GM13977 (cell line): ENCODE data around the gene NR0B2.

Source experiments
- DNase-seq: peaks from one replicate; pipeline ENCODE4 v3.0.0; 2012; ENCODE audit warnings: low spot score
- in situ Hi-C: fragments of 300-500 bp; cut with MboI; formaldehyde crosslinking; loops from one replicate; pipeline ENCODE4 v1.12.0; 2022; ENCODE audit warnings: low sequenced_read_pairs, low pct_unique_long_range_greater_than_20kb, mixed read lengths, inconsistent platforms; ENCODE audit not compliant: unreplicated experiment
- TF ChIP-seq, protein P1 (sequence below): IDR thresholded peaks from 2 replicates; pipeline ENCODE4 v1.5.1; 2012; ENCODE audit warnings: mild to moderate bottlenecking, control low read depth; ENCODE audit not compliant: insufficient read depth; ENCODE audit errors: extremely low read depth, missing control alignments

The NR0B2 gene

DNA sequence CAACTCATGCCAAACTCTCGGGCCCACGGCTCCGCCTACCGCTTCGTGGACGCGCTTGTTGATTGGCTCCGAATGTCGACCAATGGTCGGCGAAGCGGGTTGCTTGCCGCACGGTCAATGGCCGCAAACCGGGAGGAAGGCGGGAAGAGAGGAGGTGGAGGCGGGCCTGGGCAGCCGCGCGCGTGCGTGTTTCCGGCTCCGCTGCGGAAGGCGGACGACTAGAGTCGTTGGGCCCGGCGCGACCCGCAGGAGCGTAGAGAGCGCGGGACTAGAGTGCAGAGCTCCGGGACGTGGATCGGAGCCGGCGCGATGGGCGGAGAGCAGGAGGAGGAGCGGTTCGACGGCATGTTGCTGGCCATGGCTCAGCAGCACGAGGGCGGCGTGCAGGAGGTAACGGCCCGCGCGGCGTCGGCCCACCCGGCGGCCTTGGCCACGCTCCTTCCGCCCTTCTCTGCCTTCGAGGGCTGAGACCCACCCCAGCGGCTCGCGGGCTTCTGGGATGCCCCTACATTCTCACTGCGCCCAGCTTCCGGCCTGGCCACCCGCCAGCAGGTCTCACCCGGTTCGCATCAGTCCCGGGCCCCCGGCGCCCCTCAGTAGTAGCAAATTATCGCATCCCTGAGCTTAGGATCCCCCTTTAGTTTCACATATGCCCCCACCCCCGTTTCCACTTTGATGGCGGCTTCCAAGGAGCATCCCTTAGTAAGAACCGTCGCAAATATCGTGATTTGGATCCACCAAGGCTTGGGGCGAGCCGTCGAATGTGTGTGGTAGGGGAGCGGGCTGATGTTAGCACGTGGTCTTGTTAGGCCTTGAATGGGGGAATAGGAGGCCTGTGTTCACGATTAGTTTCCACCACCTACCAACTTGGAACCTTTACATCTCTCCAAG lies 8.0 kb upstream of the NR0B2 start, which contains the start of gene NUDC:
TSS of gene NUDC (plus strand) at position 204 of the 891 bp plus-strand sequence. CDS start at position 310, 106 bp downstream.
- in situ Hi-C loops, result no loop called here
- TF ChIP-seq, protein P1, sequence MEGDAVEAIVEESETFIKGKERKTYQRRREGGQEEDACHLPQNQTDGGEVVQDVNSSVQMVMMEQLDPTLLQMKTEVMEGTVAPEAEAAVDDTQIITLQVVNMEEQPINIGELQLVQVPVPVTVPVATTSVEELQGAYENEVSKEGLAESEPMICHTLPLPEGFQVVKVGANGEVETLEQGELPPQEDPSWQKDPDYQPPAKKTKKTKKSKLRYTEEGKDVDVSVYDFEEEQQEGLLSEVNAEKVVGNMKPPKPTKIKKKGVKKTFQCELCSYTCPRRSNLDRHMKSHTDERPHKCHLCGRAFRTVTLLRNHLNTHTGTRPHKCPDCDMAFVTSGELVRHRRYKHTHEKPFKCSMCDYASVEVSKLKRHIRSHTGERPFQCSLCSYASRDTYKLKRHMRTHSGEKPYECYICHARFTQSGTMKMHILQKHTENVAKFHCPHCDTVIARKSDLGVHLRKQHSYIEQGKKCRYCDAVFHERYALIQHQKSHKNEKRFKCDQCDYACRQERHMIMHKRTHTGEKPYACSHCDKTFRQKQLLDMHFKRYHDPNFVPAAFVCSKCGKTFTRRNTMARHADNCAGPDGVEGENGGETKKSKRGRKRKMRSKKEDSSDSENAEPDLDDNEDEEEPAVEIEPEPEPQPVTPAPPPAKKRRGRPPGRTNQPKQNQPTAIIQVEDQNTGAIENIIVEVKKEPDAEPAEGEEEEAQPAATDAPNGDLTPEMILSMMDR, result no peak
- peak; percentile 96 for DNase-seq

DNA sequence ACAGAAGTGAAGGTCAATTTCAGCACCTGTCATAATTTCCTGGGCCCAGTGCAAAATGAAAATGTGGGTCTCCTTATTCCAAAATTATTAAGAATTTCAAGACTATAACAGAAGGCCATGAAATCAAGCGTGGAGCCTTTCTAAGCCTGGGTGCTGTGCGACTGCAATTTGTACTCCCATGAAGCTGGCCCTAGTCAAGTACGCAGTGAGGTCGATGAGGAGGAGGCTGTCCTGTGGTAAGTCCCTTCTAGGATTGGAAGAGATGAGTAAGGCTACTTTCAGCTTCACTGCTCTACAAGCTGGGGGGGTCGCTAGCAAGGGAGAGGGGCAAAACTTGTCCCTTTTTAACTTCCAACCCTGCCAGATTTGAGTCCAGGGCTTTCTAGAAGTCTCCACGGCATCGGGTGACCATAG lies 7.4 kb upstream of the NR0B2 start:
- in situ Hi-C loops, result no loop called here
- no peak for DNase-seq
- TF ChIP-seq, protein P1, result no peak

DNA sequence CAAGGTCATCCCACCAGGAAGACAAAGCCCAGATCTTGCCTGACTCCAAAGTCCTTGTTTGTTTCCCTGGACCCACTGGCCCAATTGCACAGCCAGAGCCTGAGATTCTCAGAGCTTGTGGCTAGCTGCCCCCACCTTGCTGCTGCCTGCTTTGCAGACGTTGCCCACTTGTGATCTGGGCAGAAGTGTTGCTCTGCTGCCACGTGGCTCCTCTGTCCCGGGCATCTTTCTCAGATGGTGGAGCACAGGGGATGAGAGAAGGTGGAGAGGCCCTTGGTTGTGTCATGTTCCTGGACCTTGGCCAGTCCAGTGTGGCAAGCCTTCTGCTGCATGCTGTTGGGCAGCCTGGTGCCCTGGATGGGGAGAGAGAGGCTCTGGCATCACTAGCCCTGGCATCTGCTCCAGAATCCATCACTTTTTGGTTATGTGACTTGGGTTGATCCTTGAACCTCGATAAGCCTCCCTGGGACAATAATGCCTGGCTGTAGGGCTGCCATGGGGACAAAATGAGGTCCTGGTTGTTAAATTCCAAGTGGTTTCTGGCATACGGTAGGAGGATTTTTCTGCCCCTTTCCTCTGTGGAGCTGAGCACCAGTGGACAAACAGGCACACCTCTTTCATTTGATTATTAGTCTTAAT lies 1.5 kb upstream of the NR0B2 start:
- TF ChIP-seq, protein P1, result no peak
- DNase-seq, result no peak
- in situ Hi-C loops, result no loop called here

DNA sequence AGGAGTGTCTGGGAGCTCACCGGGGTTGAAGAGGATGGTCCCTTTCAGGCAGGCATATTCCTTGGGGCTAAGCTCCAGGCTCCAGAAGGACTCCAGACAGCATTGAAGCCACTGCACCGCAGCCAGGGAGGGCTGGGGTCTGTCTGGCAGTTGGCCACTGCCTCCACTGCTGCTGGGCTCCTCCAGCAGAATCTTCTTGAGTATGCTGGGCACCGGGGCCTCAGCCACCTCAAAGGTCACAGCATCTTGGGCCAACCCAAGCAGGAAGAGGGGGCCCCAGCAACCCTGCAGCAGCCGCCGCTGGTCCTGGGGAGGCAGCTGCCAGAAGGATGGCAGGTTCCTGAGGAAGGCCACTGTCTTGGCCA lies 404 bp downstream of the NR0B2 start:
- DNase-seq, result no peak
- TF ChIP-seq, protein P1, result no peak
- in situ Hi-C loops, result no loop called here

DNA sequence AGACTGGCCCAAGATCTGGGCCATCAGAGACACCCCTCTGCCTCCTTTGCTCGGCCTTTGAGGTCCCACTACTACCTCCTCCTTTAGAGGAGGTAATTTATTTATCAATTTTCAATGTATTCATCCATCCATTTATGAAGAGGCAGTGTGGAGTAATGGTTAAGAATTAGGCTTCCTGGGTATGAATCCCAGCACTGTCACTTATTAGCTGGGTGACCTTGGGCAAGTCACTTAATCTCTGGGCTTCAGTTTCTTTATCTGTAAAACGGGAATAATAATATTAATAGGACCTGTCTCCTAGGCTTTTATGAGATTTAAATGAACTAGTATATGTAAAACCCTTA lies 1.7 kb downstream of the NR0B2 start:
- DNase-seq, result no peak
- in situ Hi-C loops, result no loop called here
- TF ChIP-seq, protein P1, result no peak

DNA sequence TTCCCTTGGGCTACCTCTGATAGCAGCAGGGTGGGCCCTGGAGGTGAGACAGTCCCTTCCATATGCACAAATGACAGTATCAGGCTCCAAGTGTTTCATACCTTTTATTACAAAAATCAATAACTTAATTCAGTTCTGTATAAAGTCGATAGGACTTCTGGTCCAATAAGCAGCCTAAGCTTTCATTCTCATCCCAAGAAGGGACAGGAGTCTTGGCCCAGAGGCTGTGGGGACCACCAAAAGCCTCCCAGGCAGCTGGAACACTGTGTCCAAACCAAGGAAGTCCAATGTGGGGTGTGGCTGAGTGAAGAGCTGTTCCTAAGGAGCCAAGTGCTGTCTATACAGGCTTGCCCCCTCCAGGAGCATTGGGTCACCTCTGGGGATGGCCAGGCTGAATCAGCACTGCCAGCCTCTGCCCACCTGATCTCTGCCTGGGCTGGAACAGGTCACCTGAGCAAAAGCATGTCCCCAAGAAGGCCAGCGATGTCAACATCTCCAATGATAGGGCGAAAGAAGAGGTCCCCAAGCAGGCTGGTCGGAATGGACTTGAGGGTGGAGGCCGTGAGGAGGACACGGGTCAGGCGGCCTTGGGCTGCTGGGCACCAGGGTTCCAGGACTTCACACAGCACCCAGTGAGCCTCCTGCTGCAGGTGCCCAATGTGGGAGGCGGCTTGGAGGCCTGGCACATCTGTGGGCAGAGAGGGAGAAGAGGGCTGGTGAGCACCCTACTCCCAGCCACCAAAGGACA lies 2.2 kb downstream of the NR0B2 start:
- in situ Hi-C loops, result no loop called here
- TF ChIP-seq, protein P1, result no peak
- DNase-seq, result no peak
